Epithelial cell of proximal tubule (primary cell): ENCODE results near the gene LAMC2. TPM values are rescaled to one million over a fixed set of nuclear protein-coding genes. Genes with fewer than 3 reads are reported as not detected.

ENCODE experiments used
- DNase-seq: peaks from one replicate; pipeline ENCODE4 v3.0.0-alpha.2; 2011; ENCODE audit warnings: low read depth
- H3K4me3 ChIP-seq: 2 replicates; pipeline ENCODE4 v1.5.1; 2011; ENCODE audit warnings: low read depth, mild to moderate bottlenecking, low read length
- total RNA-seq: library from RNA; depleted of rRNA; stranded (reverse); fragments of >200 nt; gene quantifications from 2 replicates; pipeline ENCODE4 v1.2.3, GENCODE V29; 2015
- TF ChIP-seq, protein P1 (sequence below): conservative IDR thresholded peaks from 2 replicates; pipeline ENCODE4 v1.5.1; 2012; ENCODE audit warnings: low read depth, mild to moderate bottlenecking, low read length

Gene LAMC2
- total RNA-seq, 1 donor from 2014 or later, result 382 TPM

DNA sequence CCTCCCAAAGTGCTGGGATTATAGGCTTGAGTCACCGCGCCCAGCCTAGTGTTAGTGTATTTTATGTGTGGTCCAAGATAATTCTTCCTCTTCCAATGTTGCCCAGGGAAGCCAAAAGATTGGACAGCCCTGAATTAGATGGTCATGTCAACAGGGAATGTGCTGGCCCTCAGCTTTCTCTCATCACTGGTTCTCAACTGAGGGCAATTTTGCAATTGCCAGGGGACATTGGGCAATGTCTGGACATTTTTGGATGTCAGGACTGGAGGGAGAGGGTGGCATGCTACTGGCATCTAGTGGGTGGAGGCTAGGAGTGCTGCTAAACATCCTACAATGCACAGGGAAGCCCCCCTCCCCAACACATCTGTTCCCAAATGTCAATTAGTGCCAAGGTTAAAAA lies 95.0 kb downstream of the LAMC2 start:
- TF ChIP-seq, protein P1, sequence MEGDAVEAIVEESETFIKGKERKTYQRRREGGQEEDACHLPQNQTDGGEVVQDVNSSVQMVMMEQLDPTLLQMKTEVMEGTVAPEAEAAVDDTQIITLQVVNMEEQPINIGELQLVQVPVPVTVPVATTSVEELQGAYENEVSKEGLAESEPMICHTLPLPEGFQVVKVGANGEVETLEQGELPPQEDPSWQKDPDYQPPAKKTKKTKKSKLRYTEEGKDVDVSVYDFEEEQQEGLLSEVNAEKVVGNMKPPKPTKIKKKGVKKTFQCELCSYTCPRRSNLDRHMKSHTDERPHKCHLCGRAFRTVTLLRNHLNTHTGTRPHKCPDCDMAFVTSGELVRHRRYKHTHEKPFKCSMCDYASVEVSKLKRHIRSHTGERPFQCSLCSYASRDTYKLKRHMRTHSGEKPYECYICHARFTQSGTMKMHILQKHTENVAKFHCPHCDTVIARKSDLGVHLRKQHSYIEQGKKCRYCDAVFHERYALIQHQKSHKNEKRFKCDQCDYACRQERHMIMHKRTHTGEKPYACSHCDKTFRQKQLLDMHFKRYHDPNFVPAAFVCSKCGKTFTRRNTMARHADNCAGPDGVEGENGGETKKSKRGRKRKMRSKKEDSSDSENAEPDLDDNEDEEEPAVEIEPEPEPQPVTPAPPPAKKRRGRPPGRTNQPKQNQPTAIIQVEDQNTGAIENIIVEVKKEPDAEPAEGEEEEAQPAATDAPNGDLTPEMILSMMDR, result no peak
- no peak for DNase-seq
- H3K4me3 ChIP-seq, result no peak overlapping the region

DNA sequence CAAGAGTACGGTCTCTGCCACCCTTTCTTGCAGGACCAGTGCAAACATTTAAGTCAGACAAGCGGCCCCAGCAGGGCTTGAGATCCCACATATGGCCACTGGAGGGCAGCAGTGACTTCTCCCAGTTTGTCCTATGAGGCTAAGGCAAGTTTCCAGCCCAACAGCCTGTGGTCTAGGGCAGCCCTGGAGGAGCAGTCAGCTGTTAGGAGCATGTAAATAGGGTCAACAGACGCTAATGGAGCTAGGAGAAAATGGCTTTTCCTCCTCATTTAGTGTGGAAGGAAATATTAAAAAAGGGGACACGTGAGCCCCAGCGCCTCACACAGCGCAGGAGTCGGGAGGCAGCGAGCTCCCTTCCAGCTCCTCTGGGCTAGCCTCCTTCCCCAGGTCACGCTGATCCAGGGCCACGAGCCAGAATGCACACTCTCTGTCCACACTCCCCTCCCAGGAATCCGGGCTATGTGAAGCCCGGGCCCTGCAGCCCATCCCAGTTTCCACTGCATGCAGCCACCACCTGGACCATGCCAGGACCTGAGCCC lies 95.6 kb downstream of the LAMC2 start:
- DNase-seq, result no peak
- TF ChIP-seq, protein P1, result peak; percentile 89
- no peak overlapping the region for H3K4me3 ChIP-seq

DNA sequence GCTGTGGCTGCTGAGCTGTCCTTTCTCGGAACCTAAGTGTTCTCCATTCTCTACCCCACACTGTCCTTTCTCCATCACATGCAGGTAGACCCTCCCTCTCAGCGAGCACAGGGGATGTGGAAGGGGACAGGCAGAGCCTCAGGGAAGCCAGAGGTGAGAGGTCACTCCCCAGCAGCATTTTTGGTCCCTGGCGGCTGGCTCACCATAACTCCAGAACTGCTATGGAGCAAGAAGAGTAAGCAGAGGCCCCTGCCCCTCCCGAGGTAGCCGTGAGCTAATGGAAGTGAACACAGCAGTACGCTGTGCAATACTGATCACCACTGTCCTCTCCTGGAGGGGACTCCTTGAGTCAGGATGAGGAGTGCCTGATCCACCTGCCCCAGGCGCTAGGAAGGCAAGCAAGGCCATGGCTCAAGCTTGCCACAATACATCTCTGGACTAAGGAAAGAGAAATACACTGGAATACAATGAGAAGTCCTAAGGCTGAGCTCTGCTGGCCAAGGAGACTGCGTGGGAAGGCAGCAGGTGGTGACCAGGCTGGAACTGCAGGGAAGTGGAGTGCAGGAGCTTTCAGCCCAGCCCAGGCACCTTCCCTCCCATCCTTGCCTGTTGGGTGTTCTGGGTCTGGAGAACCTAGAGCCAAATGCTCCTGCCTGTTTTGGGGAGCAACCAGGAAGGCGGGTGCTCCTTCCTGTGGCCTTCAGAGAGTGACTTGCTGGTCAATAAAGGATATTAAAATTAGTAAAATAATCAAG lies 96.2 kb downstream of the LAMC2 start:
- no peak for DNase-seq
- H3K4me3 ChIP-seq, result no peak overlapping the region
- TF ChIP-seq, protein P1, result no peak

DNA sequence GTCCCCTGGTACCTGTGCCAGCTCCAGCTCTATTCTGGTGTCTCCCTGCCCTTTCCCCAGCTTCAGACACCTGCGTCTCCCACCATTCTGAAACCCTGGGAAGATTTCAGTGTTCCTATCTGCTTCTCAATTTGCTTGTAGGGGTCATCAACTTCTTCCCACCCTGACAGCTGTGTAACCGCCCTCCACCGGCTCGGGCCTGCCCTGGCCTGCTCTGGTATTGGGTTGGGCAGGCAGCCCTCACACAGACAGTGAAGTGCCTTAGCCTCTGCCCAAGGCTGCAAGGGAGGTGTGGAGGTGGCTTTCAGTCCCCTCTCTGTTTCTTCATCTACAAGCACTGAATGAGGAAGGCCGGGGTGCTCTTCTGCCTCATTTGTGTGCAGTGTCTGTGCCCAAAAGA lies 97.2 kb downstream of the LAMC2 start:
- TF ChIP-seq, protein P1, result no peak
- DNase-seq, result no peak
- H3K4me3 ChIP-seq, result no peak overlapping the region

DNA sequence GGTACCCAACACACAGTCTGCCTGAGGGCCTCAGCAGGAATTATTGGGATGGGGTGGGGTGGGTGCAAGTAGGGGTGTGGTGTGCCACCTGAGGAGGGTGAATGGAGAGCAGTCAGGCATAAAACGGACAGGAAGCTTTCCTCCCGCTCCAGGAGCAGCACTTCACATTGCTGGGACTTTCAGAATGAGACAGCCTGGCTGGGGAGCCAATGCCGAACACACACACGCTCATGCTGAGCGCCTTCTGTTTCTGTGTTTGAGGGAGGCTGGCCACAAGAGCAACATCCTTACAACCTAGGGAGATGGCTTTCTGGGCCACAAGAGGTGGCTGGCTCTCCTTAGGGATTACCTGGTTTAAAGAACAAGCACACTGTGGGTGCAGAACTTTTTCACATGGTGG lies 98.0 kb downstream of the LAMC2 start:
- no peak for DNase-seq
- H3K4me3 ChIP-seq, result no peak overlapping the region

DNA sequence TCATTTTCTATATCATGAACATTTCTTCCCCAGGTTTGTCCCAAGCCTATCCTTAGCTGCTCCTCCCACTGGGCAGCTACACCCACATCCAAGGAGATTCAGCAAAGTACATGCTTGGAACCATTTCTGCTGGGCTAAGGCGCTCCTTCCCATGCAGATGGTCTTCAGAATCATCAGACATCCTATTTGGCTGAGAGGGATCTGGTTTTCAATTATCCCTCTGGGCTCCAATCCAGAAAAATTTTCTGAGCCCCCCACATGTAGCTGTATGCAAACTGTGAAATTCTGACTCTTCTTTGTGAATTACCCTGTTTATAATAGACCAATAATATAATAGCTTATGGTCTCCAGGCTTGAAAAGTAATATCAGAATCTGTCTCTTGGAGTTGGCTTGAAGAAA lies 99.2 kb downstream of the LAMC2 start:
- TF ChIP-seq, protein P1, result no peak
- no peak overlapping the region for H3K4me3 ChIP-seq
- no peak for DNase-seq

More for the DNA sequence above, 98.0 kb downstream of the LAMC2 start:
- TF ChIP-seq, protein P1, result no peak

DNA sequence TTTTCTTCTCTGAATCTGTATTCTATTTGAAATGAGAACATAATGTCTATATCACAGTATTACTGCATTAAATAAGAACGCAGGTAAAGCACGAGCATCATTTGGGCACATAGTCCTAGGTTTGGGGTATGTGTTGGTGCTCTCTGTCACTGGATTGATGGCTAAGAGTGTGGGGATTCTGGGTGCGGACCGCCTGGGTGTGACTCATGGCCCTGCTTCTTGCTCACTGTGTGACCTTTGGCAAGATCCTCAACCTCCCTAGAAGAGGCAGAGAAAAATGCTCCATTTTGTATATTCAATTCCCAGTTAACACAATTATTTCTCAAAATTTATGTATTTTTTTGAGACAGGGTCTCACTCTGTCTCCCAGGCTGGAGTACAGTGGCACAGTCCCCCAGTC lies 99.7 kb downstream of the LAMC2 start:
- TF ChIP-seq, protein P1, result no peak
- DNase-seq, result no peak
- H3K4me3 ChIP-seq, result no peak overlapping the region
